Vagina (tissue), 2 donors: ENCODE results near the gene GALNT12. TPM values are rescaled to one million over a fixed set of nuclear protein-coding genes. Genes with fewer than 3 reads are reported as not detected.

ENCODE experiments used
- DNase-seq, 2 donors: peaks; one replicate each; pipeline ENCODE4 v3.0.0-alpha.2; 2017; ENCODE audit errors: extremely low spot score in 2 of 2
- H3K27ac ChIP-seq: fragments of 200-600 bp; sonication (generic); one replicate; pipeline ENCODE4 v1.5.1; 2019
- H3K27me3 ChIP-seq: fragments of 200-600 bp; sonication (generic); one replicate; pipeline ENCODE4 v1.5.1; 2019
- H3K36me3 ChIP-seq, 2 donors: fragments of 200-600 bp; sonication (generic); one replicate each; pipeline ENCODE4 v1.5.1; 2017 to 2019
- H3K4me1 ChIP-seq: fragments of 200-600 bp; sonication (generic); one replicate; pipeline ENCODE4 v1.5.1; 2019
- H3K4me3 ChIP-seq, 2 donors: fragments of 200-600 bp; sonication (generic); 1 replicate in 1 of 2; 2 replicates in 1 of 2; pipeline ENCODE4 v1.5.1; 2016 to 2019
- H3K9me3 ChIP-seq: fragments of 200-600 bp; sonication (generic); one replicate; pipeline ENCODE4 v1.5.1; 2019
- CTCF ChIP-seq, 3 experiments: fragments of 450-650 bp in 2 of 3; fragments of 200-600 bp in 1 of 3; sonication (generic) in 1 of 3; IDR thresholded peaks; one replicate each; pipeline ENCODE4 v1.5.1; 2017 to 2019; ENCODE audit warnings: antibody characterized with exemption in 3 of 3, mild to moderate bottlenecking in 2 of 3, moderate library complexity in 2 of 3
- POLR2A ChIP-seq, 2 donors: fragments of 450-650 bp; IDR thresholded peaks; one replicate each; pipeline ENCODE4 v1.6.1; 2017; ENCODE audit warnings: antibody characterized with exemption in 2 of 2, mild to moderate bottlenecking in 2 of 2, moderate library complexity in 2 of 2
- POLR2AphosphoS5 ChIP-seq, 2 donors: sonication (generic); formaldehyde crosslinking; IDR thresholded peaks; one replicate each; pipeline ENCODE4 v1.9.0; 2017; ENCODE audit warnings: antibody characterized with exemption in 2 of 2, mild to moderate bottlenecking in 2 of 2, low read depth in 1 of 2; ENCODE audit not compliant: insufficient read depth in 1 of 2
- intact Hi-C: fragments of 100-400 bp; cut with DNase I; formaldehyde crosslinking; loops from one replicate; pipeline ENCODE4 v1.15.1; 2023
- total RNA-seq: library from RNA; depleted of rRNA; stranded (reverse); fragments of >200 nt; gene quantifications from one replicate; pipeline ENCODE4 v1.2.3, GENCODE V29; 2016

The GALNT12 gene
- total RNA-seq, 1 donor from 2014 or later: 5.4 TPM

GRCh38 chr9:98772364-98773155 is 34.9 kb upstream of the GALNT12 start:
- H3K36me3 ChIP-seq: peaks cover 0 to 31% of the 10 kb centered on the region in 2 donors
- H3K4me1 ChIP-seq: no peaks in the 10 kb centered on the region
- no peaks in the 10 kb centered on the region for H3K27me3 ChIP-seq
- no peak overlapping the region for H3K27ac ChIP-seq
- peak; percentile 70 to 75 for DNase-seq
- H3K4me3 ChIP-seq: no peak overlapping the region
- intact Hi-C loops: no loop called here
- no peaks in the 10 kb centered on the region for H3K9me3 ChIP-seq
- TF ChIP-seq POLR2AphosphoS5 (IDR thresholded peaks at IDR 0.05; ENCODE audit: insufficient read depth in 1 of 2, low read depth in 1 of 2): no peak
- no peak for TF ChIP-seq CTCF (IDR thresholded peaks at IDR 0.05)
- no peak for TF ChIP-seq POLR2A (IDR thresholded peaks at IDR 0.05)

GRCh38 chr9:98773721-98774120 is 33.7 kb upstream of the GALNT12 start:
- intact Hi-C loops: no loop called here
- H3K36me3 ChIP-seq: peaks cover 0 to 26% of the 10 kb centered on the region in 2 donors
- TF ChIP-seq POLR2AphosphoS5 (IDR thresholded peaks at IDR 0.05; ENCODE audit: insufficient read depth in 1 of 2, low read depth in 1 of 2): no peak
- TF ChIP-seq POLR2A (IDR thresholded peaks at IDR 0.05): no peak
- TF ChIP-seq CTCF (IDR thresholded peaks at IDR 0.05): no peak
- H3K27me3 ChIP-seq: no peaks in the 10 kb centered on the region
- H3K4me3 ChIP-seq: no peak overlapping the region
- H3K4me1 ChIP-seq: no peaks in the 10 kb centered on the region
- DNase-seq: no peak
- no peaks in the 10 kb centered on the region for H3K9me3 ChIP-seq
- H3K27ac ChIP-seq: no peak overlapping the region

- Histone ChIP-seq H3K36me3 (peaks cover 0 to 26% of the 10 kb centered on the region in 2 donors), H3K27me3 (no peaks in the 10 kb centered on the region), H3K4me3 (no peak overlapping the region), H3K9me3 (no peaks in the 10 kb centered on the region), H3K4me1 (no peaks in the 10 kb centered on the region), H3K27ac (no peak overlapping the region)
- intact Hi-C loops: no loop called here
- no peak for TF ChIP-seq CTCF (IDR thresholded peaks at IDR 0.05)
- no peak for TF ChIP-seq POLR2AphosphoS5 (IDR thresholded peaks at IDR 0.05; ENCODE audit: insufficient read depth in 1 of 2, low read depth in 1 of 2)
- TF ChIP-seq POLR2A (IDR thresholded peaks at IDR 0.05): no peak
- DNase-seq: peak in 1 of 2 donors; percentile 65
Observed at GRCh38 chr9:98774746-98775145, 32.7 kb upstream of the GALNT12 start.

GRCh38 chr9:98775831-98776441 is 31.5 kb upstream of the GALNT12 start:
- no peaks in the 10 kb centered on the region for H3K9me3 ChIP-seq
- no peak overlapping the region for H3K4me3 ChIP-seq
- no peaks in the 10 kb centered on the region for H3K4me1 ChIP-seq
- H3K27ac ChIP-seq: no peak overlapping the region
- DNase-seq: no peak
- TF ChIP-seq CTCF (IDR thresholded peaks at IDR 0.05) (peak; percentile 15 to 40 (median 40)), POLR2AphosphoS5 (IDR thresholded peaks at IDR 0.05; ENCODE audit: insufficient read depth in 1 of 2, low read depth in 1 of 2) (no peak)
- no peaks in the 10 kb centered on the region for H3K27me3 ChIP-seq
- H3K36me3 ChIP-seq: peaks cover 0 to 26% of the 10 kb centered on the region in 2 donors
- intact Hi-C loops: no loop called here

GRCh38 chr9:98777618-98778017 is 29.9 kb upstream of the GALNT12 start:
- Histone ChIP-seq H3K27me3 (no peaks in the 10 kb centered on the region), H3K36me3 (peaks cover 0 to 25% of the 10 kb centered on the region in 2 donors), H3K9me3 (no peaks in the 10 kb centered on the region), H3K4me3 (no peak overlapping the region), H3K27ac (no peak overlapping the region), H3K4me1 (no peaks in the 10 kb centered on the region)
- intact Hi-C loops: no loop called here
- DNase-seq: no peak
- no peak for TF ChIP-seq POLR2A (IDR thresholded peaks at IDR 0.05)
- no peak for TF ChIP-seq POLR2AphosphoS5 (IDR thresholded peaks at IDR 0.05; ENCODE audit: insufficient read depth in 1 of 2, low read depth in 1 of 2)
- no peak for TF ChIP-seq CTCF (IDR thresholded peaks at IDR 0.05)
